Prostate gland (tissue), 2 donors: ENCODE data around the gene TFCP2.

Experiments used
- CTCF ChIP-seq, 4 experiments: fragments of 200-600 bp in 2 of 4; fragments of 450-650 bp in 2 of 4; sonication (generic) in 2 of 4; IDR thresholded peaks; 1 replicate in 3 of 4; 2 replicates in 1 of 4; pipeline ENCODE4 v1.5.1; 2016 to 2019; ENCODE audit warnings: antibody characterized with exemption in 4 of 4, mild to moderate bottlenecking in 2 of 4, moderate library complexity in 2 of 4
- POLR2A ChIP-seq: fragments of 450-650 bp; IDR thresholded peaks from one replicate; pipeline ENCODE4 v1.6.1; 2016; ENCODE audit warnings: antibody characterized with exemption, mild to moderate bottlenecking

DNA sequence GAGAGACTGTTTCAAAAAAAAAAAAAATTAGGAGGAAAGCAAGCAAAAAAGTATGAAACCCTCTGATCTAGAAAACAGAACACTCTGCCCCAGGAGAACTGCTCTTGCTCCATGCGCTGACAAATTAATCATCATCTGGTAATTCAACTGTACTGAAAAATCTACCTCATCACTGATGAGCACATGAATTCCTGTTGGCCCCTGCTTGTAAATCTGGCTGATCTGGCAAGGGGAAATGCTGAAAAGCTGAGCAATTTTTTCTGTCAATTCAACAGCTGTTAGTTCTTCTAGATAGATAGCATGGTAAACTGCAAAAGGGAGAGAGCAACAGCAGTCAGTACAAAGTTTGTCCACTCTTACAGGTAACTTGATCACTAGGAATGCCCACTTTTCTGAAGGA, 74.3 kb downstream of the TFCP2 start:
- TF ChIP-seq POLR2A (no peak), CTCF (IDR thresholded peaks at IDR 0.05) (no peak)
